ENCODE results near the gene HCN3. TPM values are rescaled to one million over a fixed set of nuclear protein-coding genes. Genes with fewer than 3 reads are reported as not detected.

The HCN3 gene
- total and polyA plus RNA-seq, 2 of the 13 experiments (the other 11 are each of a cell fraction or from before 2014, with no cell fraction given): 2.4 to 10.2 TPM

- TF ChIP-seq, protein P1, sequence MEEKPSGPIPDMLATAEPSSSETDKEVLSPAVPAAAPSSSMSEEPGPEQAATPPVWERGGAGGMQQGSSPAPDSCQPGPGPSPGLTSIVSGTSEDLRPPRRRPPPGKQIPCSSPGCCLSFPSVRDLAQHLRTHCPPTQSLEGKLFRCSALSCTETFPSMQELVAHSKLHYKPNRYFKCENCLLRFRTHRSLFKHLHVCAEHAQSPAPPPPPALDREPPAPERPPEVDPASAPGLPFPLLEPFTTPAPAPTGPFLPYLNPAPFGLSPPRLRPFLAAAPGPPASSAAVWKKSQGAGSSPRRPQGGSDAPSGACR (CRISPR knock-in tag; IDR thresholded peaks at IDR 0.05): 0 out of 2 replicates have a peak, but pooled peaks have one; percentile 50
- TF ChIP-seq RFXANK (CRISPR knock-in tag; IDR thresholded peaks at IDR 0.05) (0 out of 2 replicates have a peak, but pooled peaks have one; percentile 63), NFYB (CRISPR knock-in tag; IDR thresholded peaks at IDR 0.05) (peak; percentile 97), THAP11 (CRISPR knock-in tag; IDR thresholded peaks at IDR 0.05) (peak; percentile 99), HNRNPK (IDR thresholded peaks at IDR 0.05; ENCODE audit: low read depth, low read length, poor library complexity, severe bottlenecking) (no peak), REL (CRISPR knock-in tag; conservative IDR thresholded peaks at IDR 0.05) (no peak), ZNF850 (CRISPR knock-in tag; conservative IDR thresholded peaks at IDR 0.05) (no peak), KAT7 (CRISPR knock-in tag; IDR thresholded peaks at IDR 0.05; ENCODE audit: borderline replicate concordance) (0 out of 2 replicates have a peak, but pooled peaks have one; percentile 56), SIN3B (IDR thresholded peaks at IDR 0.05; ENCODE audit: low read length) (peak; percentile 37; the same call in 1 of the 2 replicates), ZNF557 (CRISPR knock-in tag; IDR thresholded peaks at IDR 0.05) (0 out of 2 replicates have a peak, but pooled peaks have one; percentile 67), CSRNP2 (CRISPR knock-in tag; conservative IDR thresholded peaks at IDR 0.05; ENCODE audit: low read depth) (no peak), ELF1 (CRISPR knock-in tag; IDR thresholded peaks at IDR 0.05) (peak; percentile 93), HNF1B (CRISPR knock-in tag; IDR thresholded peaks at IDR 0.05) (no peak; the same call in 1 of the 2 replicates), HMG20B (CRISPR knock-in tag; conservative IDR thresholded peaks at IDR 0.05) (0 out of 2 replicates have a peak, but pooled peaks have one; percentile 16), NR2F6 (IDR thresholded peaks at IDR 0.05) (0 out of 2 replicates have a peak, but pooled peaks have one; percentile 30), NR2F6 (CRISPR knock-in tag; IDR thresholded peaks at IDR 0.05) (no peak), PRDM4 (CRISPR knock-in tag; IDR thresholded peaks at IDR 0.05; ENCODE audit: borderline replicate concordance) (no peak), KLF16 (CRISPR knock-in tag; IDR thresholded peaks at IDR 0.05) (peak in 1 of 2 experiments; percentile 34; a peak in 1 of 4 replicates), GABPB1 (CRISPR knock-in tag; IDR thresholded peaks at IDR 0.05) (peak; percentile 95)
- TF ChIP-seq, protein P2, sequence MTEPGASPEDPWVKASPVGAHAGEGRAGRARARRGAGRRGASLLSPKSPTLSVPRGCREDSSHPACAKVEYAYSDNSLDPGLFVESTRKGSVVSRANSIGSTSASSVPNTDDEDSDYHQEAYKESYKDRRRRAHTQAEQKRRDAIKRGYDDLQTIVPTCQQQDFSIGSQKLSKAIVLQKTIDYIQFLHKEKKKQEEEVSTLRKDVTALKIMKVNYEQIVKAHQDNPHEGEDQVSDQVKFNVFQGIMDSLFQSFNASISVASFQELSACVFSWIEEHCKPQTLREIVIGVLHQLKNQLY (CRISPR knock-in tag; IDR thresholded peaks at IDR 0.05): 0 out of 2 replicates have a peak, but pooled peaks have one; percentile 11
These were observed 31.5 kb downstream of the HCN3 start, which contains the start of gene FDPS (continued) for GRCh38 chr1:155308493-155309422.
